HUES6 (cell line): ENCODE data around the gene AQP12A.

Experiments used
- H3K27ac ChIP-seq: 2 replicates; pipeline ENCODE4 v1.7.0; 2013; ENCODE audit warnings: low read depth, mild to moderate bottlenecking, low read length, inconsistent platforms
- H3K27me3 ChIP-seq: 2 replicates; pipeline ENCODE4 v1.6.1; 2013; ENCODE audit warnings: low read length; ENCODE audit not compliant: control insufficient read depth, insufficient read depth
- H3K36me3 ChIP-seq: 2 replicates; pipeline ENCODE4 v1.6.1; 2013; ENCODE audit warnings: low read length; ENCODE audit not compliant: control insufficient read depth, insufficient read depth
- H3K4me1 ChIP-seq: 2 replicates; pipeline ENCODE4 v1.6.1; 2013; ENCODE audit warnings: low read length; ENCODE audit not compliant: control insufficient read depth, insufficient read depth
- H3K4me3 ChIP-seq: 2 replicates; pipeline ENCODE4 v1.5.1; 2013; ENCODE audit warnings: low read depth, low read length
- H3K9ac ChIP-seq: one replicate; pipeline ENCODE4 v1.6.1; 2013; ENCODE audit warnings: mild to moderate bottlenecking, low read length
- H3K9me3 ChIP-seq: 2 replicates; pipeline ENCODE4 v1.6.1; 2013; ENCODE audit warnings: low read depth, low read length; ENCODE audit not compliant: control insufficient read depth, insufficient read depth

The AQP12A gene

DNA sequence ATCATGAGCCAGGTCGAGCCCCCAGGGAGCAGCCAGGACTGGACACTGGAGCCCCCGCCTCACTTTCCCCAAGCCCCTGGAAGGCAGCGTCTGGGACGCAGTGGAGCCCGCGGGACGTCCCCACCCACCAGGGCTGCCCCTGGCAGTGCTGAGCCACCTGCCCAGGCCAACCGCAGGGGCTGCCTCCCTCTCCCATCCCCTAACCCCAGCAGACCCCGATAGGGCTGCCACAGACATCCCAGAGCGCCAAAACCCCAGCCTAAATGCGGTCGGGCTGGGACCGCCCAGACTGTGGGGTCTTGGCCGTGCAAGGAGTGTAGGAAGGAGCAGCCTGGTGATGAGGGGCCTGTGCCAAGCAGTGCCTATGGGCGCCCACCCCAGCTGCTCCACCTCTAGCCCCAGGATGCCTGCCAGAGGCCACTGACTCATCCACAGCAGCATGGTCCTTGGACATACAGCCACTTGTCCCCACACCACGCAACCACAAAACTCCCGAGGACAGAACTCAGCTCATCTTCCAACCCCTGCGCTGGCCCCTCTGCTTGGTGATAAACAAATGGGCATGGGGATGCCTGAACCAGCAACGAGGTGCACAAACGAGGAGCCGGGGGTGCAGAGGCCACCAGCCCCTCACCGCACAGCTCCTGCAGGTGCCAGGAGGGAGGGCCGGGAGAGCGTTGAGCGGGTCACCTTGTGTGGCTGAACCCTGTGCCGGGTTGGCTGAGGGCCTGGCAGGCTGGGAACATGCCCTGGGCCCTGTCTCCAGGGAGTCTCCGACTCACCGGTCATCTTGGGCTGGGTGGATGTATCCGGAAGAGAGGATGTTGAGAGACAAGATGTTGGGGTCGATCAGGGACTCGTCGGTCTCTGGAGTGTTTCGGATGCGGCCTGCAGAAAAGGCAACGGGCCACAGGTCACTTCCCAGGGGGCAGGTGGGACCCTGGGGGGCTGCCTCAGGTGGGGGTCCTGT, 44.9 kb downstream of the AQP12A start:
- no peak overlapping the region for H3K4me3 ChIP-seq

GRCh38 chr2:240737512-240737911, 45.8 kb downstream of the AQP12A start:
- H3K9ac ChIP-seq: no peak overlapping the region
- peaks cover 92% of the 10 kb centered on the region for H3K36me3 ChIP-seq

More for the DNA sequence above, 44.9 kb downstream of the AQP12A start:
- H3K36me3 ChIP-seq: peaks cover 83% of the 10 kb centered on the region
- H3K9ac ChIP-seq: no peak overlapping the region
- H3K4me1 ChIP-seq: no peaks in the 10 kb centered on the region
- H3K9me3 ChIP-seq: no peaks in the 10 kb centered on the region
- no peaks in the 10 kb centered on the region for H3K27me3 ChIP-seq
- H3K27ac ChIP-seq: no peak overlapping the region

GRCh38 chr2:240737958-240738357, 46.3 kb downstream of the AQP12A start:
- H3K27ac ChIP-seq: no peak overlapping the region
- H3K27me3 ChIP-seq: no peaks in the 10 kb centered on the region
- H3K9ac ChIP-seq: no peak overlapping the region
- no peak overlapping the region for H3K4me3 ChIP-seq
- no peaks in the 10 kb centered on the region for H3K4me1 ChIP-seq
- H3K36me3 ChIP-seq: peaks cover 96% of the 10 kb centered on the region
- H3K9me3 ChIP-seq: no peaks in the 10 kb centered on the region

More at GRCh38 chr2:240737512-240737911, 45.8 kb downstream of the AQP12A start:
- Histone ChIP-seq H3K4me3 (no peak overlapping the region), H3K27me3 (no peaks in the 10 kb centered on the region), H3K27ac (no peak overlapping the region), H3K4me1 (no peaks in the 10 kb centered on the region), H3K9me3 (no peaks in the 10 kb centered on the region)

GRCh38 chr2:240739797-240740196, 48.1 kb downstream of the AQP12A start:
- Histone ChIP-seq H3K27ac (no peak overlapping the region), H3K27me3 (no peaks in the 10 kb centered on the region), H3K9ac (no peak overlapping the region), H3K36me3 (peaks cover 97% of the 10 kb centered on the region), H3K4me3 (no peak overlapping the region), H3K4me1 (no peaks in the 10 kb centered on the region), H3K9me3 (no peaks in the 10 kb centered on the region)

- Histone ChIP-seq H3K36me3 (peaks cover 98% of the 10 kb centered on the region), H3K27me3 (no peaks in the 10 kb centered on the region), H3K4me3 (no peak overlapping the region), H3K27ac (no peak overlapping the region), H3K4me1 (no peaks in the 10 kb centered on the region), H3K9me3 (no peaks in the 10 kb centered on the region), H3K9ac (no peak overlapping the region)
Measured at GRCh38 chr2:240741091-240741490, 49.4 kb downstream of the AQP12A start.

- no peak overlapping the region for H3K4me3 ChIP-seq
- peaks cover 99% of the 10 kb centered on the region for H3K36me3 ChIP-seq
- H3K9me3 ChIP-seq: no peaks in the 10 kb centered on the region
- H3K27me3 ChIP-seq: no peaks in the 10 kb centered on the region
- no peaks in the 10 kb centered on the region for H3K4me1 ChIP-seq
- no peak overlapping the region for H3K27ac ChIP-seq
- H3K9ac ChIP-seq: no peak overlapping the region
Measured at GRCh38 chr2:240742602-240743095, 51.0 kb downstream of the AQP12A start.

- Histone ChIP-seq H3K4me1 (no peaks in the 10 kb centered on the region), H3K4me3 (no peak overlapping the region), H3K27me3 (no peaks in the 10 kb centered on the region), H3K36me3 (peaks cover 98% of the 10 kb centered on the region), H3K27ac (no peak overlapping the region), H3K9ac (no peak overlapping the region), H3K9me3 (no peaks in the 10 kb centered on the region)
Measured at GRCh38 chr2:240745456-240745855, 53.8 kb downstream of the AQP12A start.

DNA sequence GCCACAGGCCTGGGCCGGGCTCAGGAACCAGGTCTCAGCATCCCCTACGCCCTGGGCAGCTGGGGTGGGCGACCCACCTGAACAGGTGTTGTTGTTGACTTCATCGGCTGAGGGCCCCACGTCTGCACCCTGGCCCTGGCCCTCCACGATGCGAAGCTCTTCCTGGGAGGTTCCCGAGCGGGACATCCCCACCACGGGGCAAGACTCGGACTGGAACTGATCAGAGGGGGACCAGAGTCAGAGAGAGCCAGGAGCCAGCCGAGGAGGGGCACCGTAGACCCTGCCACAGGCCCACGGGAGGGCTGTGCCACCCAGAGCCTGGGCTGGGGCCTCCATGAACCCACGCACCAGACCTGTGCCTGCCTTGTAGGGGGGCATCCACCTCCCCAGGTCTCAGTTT, 54.3 kb downstream of the AQP12A start:
- no peaks in the 10 kb centered on the region for H3K4me1 ChIP-seq
- no peaks in the 10 kb centered on the region for H3K9me3 ChIP-seq
- H3K36me3 ChIP-seq: peaks cover 98% of the 10 kb centered on the region
- H3K27me3 ChIP-seq: no peaks in the 10 kb centered on the region
- no peak overlapping the region for H3K27ac ChIP-seq
- no peak overlapping the region for H3K4me3 ChIP-seq
- no peak overlapping the region for H3K9ac ChIP-seq

DNA sequence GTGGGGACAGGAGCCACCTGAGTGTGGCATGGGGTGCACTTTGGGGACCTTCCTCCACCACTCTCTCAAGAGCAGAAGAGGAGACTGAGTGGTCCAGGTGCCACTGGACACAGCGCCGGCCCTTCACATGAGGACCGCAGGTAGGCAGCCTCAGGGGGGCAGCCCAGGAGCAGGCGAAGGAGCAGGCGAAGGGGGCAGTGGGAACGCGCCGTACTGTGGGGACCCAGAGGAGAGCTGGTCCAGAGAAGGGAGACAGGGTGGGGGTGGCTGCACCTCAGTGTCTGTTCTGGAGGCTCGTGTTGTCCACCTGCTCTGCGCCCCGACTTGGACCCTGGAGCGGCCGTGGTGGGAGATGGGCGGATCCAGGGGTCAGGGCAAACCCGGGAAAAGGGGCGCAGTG, 55.0 kb downstream of the AQP12A start:
- Histone ChIP-seq H3K27ac (no peak overlapping the region), H3K9ac (no peak overlapping the region), H3K36me3 (peaks cover 98% of the 10 kb centered on the region), H3K4me1 (no peaks in the 10 kb centered on the region), H3K9me3 (no peaks in the 10 kb centered on the region), H3K27me3 (no peaks in the 10 kb centered on the region), H3K4me3 (no peak overlapping the region)

- no peak overlapping the region for H3K9ac ChIP-seq
- peaks cover 92% of the 10 kb centered on the region for H3K36me3 ChIP-seq
- no peaks in the 10 kb centered on the region for H3K4me1 ChIP-seq
- H3K4me3 ChIP-seq: no peak overlapping the region
- H3K27me3 ChIP-seq: no peaks in the 10 kb centered on the region
- no peak overlapping the region for H3K27ac ChIP-seq
- H3K9me3 ChIP-seq: no peaks in the 10 kb centered on the region
Measured at GRCh38 chr2:240747256-240747655, 55.6 kb downstream of the AQP12A start.
